HUES6 (cell line): ENCODE results near the gene NOP16.

Source experiments
- H3K27ac ChIP-seq: 2 replicates; pipeline ENCODE4 v1.7.0; 2013; ENCODE audit warnings: low read depth, mild to moderate bottlenecking, low read length, inconsistent platforms
- H3K27me3 ChIP-seq: 2 replicates; pipeline ENCODE4 v1.6.1; 2013; ENCODE audit warnings: low read length; ENCODE audit not compliant: control insufficient read depth, insufficient read depth
- H3K36me3 ChIP-seq: 2 replicates; pipeline ENCODE4 v1.6.1; 2013; ENCODE audit warnings: low read length; ENCODE audit not compliant: control insufficient read depth, insufficient read depth
- H3K4me1 ChIP-seq: 2 replicates; pipeline ENCODE4 v1.6.1; 2013; ENCODE audit warnings: low read length; ENCODE audit not compliant: control insufficient read depth, insufficient read depth
- H3K4me3 ChIP-seq: 2 replicates; pipeline ENCODE4 v1.5.1; 2013; ENCODE audit warnings: low read depth, low read length
- H3K9ac ChIP-seq: one replicate; pipeline ENCODE4 v1.6.1; 2013; ENCODE audit warnings: mild to moderate bottlenecking, low read length
- H3K9me3 ChIP-seq: 2 replicates; pipeline ENCODE4 v1.6.1; 2013; ENCODE audit warnings: low read depth, low read length; ENCODE audit not compliant: control insufficient read depth, insufficient read depth

NOP16 gene, protein sequence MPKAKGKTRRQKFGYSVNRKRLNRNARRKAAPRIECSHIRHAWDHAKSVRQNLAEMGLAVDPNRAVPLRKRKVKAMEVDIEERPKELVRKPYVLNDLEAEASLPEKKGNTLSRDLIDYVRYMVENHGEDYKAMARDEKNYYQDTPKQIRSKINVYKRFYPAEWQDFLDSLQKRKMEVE

DNA sequence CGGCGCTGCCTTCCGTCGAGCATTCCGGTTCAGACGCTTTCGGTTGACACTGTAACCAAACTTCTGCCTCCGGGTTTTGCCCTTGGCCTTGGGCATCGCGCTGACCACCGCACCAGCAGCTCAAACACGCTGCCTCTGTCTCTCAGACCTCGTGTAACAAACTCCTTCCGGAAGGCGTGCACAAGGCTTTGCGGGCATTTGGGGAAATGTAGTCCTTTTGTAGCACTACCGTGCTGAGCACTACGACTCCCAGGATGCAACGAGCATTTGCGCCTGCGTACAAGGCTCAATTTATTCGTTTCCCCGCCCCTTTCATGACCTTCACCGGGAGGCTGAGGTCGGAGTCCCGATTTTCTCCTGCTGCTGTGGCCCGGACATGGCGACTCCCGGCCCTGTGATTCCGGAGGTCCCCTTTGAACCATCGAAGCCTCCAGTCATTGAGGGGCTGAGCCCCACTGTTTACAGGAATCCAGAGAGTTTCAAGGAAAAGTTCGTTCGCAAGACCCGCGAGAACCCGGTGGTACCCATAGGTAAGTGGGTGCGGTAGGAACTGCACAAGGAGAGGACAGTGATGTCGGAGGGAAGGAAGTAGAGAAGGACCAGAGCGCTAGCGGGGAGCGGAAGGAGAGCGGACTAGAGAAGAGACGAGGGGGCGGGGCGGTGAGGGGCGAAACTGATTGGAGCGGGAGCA is at the start of gene NOP16, which contains the start of gene HIGD2A:
Gene NOP16, minus strand, starts transcription at position 155 of the 691 bp plus-strand sequence. Its CDS starts 59 bp downstream, at position 96.
Gene HIGD2A, plus strand, starts transcription at position 308 of the 691 bp plus-strand sequence. Its CDS starts 69 bp downstream, at position 377.
- peak within 1 kb of the TSS; percentile 87 for H3K4me3 ChIP-seq
- peaks cover 38% of the 10 kb centered on the region for H3K36me3 ChIP-seq
- H3K27me3 ChIP-seq = no peaks in the 10 kb centered on the region
- peaks cover 5% of the 10 kb centered on the region; the same call in 1 of the 2 replicates for H3K4me1 ChIP-seq
- H3K9ac ChIP-seq = peak within 1 kb of the TSS; percentile 97
- no peaks in the 10 kb centered on the region for H3K9me3 ChIP-seq
- H3K27ac ChIP-seq = peak within 1 kb of the TSS; percentile 97

DNA sequence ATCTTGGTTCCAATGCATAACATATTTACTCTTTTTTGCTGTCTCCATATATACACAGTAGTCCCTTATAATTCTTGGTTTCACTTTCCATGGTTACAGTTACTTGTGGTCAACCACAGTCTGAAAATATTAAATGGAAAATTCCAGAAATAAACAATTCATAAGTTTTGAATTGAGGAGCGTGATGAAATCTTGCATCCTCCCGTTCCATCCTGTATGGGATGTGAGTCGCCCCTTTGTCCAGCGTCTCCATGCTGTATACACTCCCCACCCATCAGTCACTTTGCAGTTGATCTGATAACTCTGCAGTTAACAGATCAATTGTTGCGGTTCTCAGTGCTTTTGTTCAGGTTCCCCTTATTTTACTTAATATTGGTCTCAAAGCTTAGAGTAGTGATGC is 48.3 kb upstream of the NOP16 start:
- no peaks in the 10 kb centered on the region for H3K36me3 ChIP-seq
- no peak overlapping the region for H3K9ac ChIP-seq
- peaks cover 8% of the 10 kb centered on the region; the same call in 1 of the 2 replicates for H3K9me3 ChIP-seq
- H3K4me3 ChIP-seq = no peak overlapping the region
- no peak overlapping the region for H3K27ac ChIP-seq
- no peaks in the 10 kb centered on the region for H3K27me3 ChIP-seq
- peaks cover 8% of the 10 kb centered on the region; the same call in 1 of the 2 replicates for H3K4me1 ChIP-seq

DNA sequence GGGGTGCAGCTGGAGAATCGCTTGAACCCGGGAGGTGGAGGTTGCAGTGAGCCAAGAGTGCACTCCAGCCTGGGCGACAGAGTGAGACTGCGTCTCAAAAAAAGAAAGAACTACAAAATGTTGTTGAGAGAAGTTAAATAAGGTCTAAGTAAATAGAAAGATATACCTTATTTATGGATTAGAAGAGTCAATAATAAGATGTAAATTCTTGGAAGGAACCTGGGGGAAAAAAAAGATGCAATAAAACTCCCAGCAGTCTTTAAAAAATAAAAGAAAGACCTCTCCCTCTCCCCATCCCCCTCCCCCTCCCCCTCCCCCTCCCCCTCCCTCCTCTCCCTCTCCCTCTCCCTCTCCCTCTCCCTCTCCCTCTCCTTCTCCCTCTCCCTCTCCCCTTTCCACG is 44.3 kb upstream of the NOP16 start:
- Histone ChIP-seq H3K9ac (no peak overlapping the region), H3K27ac (no peak overlapping the region), H3K4me1 (no peaks in the 10 kb centered on the region), H3K36me3 (no peaks in the 10 kb centered on the region), H3K4me3 (no peak overlapping the region), H3K27me3 (no peaks in the 10 kb centered on the region), H3K9me3 (peaks cover 8% of the 10 kb centered on the region; the same call in 1 of the 2 replicates)

DNA sequence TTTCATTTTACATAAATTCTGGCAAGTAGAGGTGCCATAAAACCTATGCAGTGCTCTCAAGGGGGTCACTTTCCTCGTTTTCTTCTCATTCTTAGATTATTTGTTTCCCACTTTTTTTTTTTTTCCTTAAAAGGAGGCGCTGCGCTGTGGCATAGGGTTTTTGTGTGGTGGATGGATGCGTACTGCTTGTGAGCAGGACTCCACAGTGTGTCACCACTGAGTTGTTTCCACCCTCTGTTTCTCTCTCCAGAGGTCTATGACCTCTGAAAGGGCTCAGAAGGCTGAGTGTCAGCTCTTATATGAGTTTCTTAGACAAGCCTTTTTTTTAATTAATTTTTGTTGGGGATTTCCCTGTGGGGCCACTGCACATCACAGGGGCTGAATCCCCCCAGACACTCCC is 41.6 kb upstream of the NOP16 start:
- H3K9me3 ChIP-seq = peaks cover 11% of the 10 kb centered on the region
- no peak overlapping the region for H3K4me3 ChIP-seq
- no peak overlapping the region for H3K27ac ChIP-seq
- no peaks in the 10 kb centered on the region for H3K4me1 ChIP-seq
- no peaks in the 10 kb centered on the region for H3K27me3 ChIP-seq
- H3K36me3 ChIP-seq = no peaks in the 10 kb centered on the region
- H3K9ac ChIP-seq = no peak overlapping the region

DNA sequence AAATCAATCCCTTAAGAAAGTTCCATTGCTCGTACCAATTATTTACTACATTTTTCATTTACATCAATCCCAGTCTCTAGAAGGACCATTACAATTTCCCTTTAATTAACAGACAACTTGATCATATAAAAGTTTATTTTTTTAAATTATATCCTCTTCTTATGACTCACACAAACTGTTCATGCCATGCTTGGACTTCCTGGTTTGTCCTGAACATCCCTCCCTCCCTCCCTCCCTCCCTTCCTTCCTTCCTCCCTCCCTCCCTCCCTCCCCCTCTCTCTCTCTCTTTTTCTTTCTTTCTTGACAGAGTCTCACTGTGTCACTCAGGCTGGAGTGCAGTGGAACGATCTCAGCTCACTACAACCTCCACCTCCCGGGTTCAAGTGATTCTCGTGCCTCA is 39.6 kb upstream of the NOP16 start:
- no peak overlapping the region for H3K4me3 ChIP-seq
- no peak overlapping the region for H3K27ac ChIP-seq
- no peak overlapping the region for H3K9ac ChIP-seq
- H3K9me3 ChIP-seq = peaks cover 17% of the 10 kb centered on the region; the same call in 1 of the 2 replicates
- H3K36me3 ChIP-seq = no peaks in the 10 kb centered on the region
- no peaks in the 10 kb centered on the region for H3K4me1 ChIP-seq
- H3K27me3 ChIP-seq = no peaks in the 10 kb centered on the region

DNA sequence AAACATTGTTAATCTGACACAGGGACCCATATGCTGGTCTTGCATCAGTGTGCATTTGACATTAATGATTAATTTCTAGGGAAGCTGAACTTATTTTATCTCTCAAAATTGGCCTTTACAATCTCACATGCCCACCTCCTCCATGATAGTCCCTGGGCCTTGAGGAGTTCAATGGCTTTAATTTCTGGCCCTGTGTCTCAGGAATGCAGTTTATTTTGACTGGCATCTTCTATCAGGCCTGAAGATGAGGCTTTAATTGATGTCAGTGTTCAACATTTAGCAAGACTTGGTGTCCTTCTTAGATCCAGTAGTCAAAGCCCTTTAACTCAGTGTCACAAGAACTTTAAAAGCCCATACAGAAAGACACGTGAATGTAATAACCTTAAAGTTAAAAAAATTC is 38.5 kb upstream of the NOP16 start:
- Histone ChIP-seq H3K9me3 (peaks cover 25% of the 10 kb centered on the region), H3K36me3 (no peaks in the 10 kb centered on the region)

DNA sequence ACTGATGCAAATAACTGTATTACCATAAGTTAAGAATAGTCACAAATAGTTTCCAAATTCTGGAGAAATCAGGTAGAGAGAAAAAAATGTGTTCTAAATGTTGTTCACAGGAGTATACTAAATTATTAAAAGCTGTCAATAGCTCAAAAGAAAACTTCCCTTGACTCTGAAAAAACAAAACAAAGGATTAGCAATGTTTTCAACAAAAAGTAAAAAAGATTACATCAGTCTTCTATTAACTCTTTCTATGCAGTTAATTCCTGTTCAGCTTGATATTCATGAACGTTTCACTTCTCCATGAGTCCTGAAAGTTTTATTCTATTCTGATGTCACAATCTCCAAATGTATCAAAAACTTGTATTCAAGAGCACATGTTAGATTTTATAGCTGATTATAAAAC is 37.4 kb upstream of the NOP16 start:
- no peak overlapping the region for H3K4me3 ChIP-seq
- H3K27ac ChIP-seq = no peak overlapping the region
- no peaks in the 10 kb centered on the region for H3K27me3 ChIP-seq
- H3K4me1 ChIP-seq = no peaks in the 10 kb centered on the region
- no peak overlapping the region for H3K9ac ChIP-seq
- peaks cover 33% of the 10 kb centered on the region for H3K9me3 ChIP-seq
- no peaks in the 10 kb centered on the region for H3K36me3 ChIP-seq

More for the DNA sequence above, 38.5 kb upstream of the NOP16 start:
- H3K4me1 ChIP-seq = no peaks in the 10 kb centered on the region
- H3K4me3 ChIP-seq = no peak overlapping the region
- H3K27me3 ChIP-seq = no peaks in the 10 kb centered on the region
- H3K9ac ChIP-seq = no peak overlapping the region
- H3K27ac ChIP-seq = no peak overlapping the region

DNA sequence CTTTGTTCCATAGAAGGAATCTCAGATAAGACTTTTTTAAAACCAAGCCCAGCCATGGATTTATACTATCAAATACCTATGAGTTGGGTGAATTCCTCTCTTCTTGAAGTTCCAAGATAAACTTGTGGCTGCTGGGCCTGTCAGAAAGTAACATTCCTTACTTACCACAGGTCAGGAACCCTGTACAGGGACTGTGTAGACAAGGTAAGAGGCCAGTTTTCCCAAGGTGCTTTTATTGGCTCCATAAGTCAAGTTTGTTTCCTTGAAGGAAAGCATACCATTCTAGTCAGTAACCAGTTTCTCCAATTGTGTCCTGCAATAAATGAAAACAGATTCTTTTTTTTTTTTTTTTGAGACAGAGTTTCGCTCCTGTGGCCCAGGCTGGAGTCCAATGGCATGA is 36.7 kb upstream of the NOP16 start:
- Histone ChIP-seq H3K27ac (no peak overlapping the region), H3K4me3 (no peak overlapping the region), H3K36me3 (no peaks in the 10 kb centered on the region), H3K9ac (no peak overlapping the region), H3K9me3 (peaks cover 40% of the 10 kb centered on the region), H3K27me3 (no peaks in the 10 kb centered on the region), H3K4me1 (no peaks in the 10 kb centered on the region)

DNA sequence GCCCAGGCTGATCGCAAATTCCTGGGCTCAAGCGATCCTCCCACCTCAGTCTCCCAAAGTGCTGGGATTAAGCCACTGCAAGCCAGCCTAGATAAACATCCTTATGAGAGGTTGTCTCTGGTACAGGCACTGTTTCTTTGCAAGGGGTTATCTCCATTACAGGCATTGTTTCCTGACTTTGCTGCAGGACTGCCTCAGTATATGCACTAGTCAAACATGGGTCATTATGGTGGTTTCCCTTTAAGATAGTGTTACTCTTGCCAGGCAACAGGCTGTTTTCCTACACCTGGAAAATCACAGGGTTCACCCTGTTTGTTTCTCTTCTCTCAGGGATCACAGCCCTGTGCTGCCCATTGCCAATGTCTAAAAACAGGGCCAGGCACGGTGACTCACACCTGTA is 35.8 kb upstream of the NOP16 start:
- peaks cover 45% of the 10 kb centered on the region for H3K9me3 ChIP-seq
- H3K27me3 ChIP-seq = no peaks in the 10 kb centered on the region
- no peak overlapping the region for H3K4me3 ChIP-seq
- H3K36me3 ChIP-seq = no peaks in the 10 kb centered on the region
- H3K9ac ChIP-seq = no peak overlapping the region
- no peaks in the 10 kb centered on the region for H3K4me1 ChIP-seq
- no peak overlapping the region for H3K27ac ChIP-seq

DNA sequence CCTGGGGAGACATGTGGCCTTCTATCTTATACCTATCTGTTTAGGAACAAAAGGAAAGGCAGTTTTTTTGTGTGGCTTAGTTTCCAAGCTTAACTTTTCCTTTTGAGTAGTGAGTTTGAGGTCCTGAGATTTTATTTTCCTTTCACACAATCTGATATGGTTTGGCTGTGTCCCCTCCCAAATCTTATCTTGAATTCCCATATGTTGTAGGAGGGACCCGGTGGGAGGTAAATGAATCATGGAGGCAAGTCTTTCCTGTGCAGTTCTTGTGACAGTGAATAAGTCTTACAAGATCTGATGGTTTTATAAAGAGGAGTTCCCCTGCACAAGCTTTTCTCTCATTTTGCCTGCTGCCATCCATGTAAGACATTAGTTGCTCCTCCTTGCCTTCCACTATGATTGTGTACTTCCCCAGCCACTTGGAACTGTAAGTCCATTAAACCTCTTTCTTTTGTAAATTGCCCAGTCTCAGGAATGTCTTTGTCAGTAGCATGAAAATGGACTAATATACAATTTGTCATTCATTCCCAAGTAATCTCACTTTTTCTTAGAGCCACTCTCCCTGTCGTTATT is 32.7 kb upstream of the NOP16 start:
- Histone ChIP-seq H3K27ac (no peak overlapping the region), H3K27me3 (peaks cover 6% of the 10 kb centered on the region; the same call in 1 of the 2 replicates), H3K9me3 (peaks cover 44% of the 10 kb centered on the region), H3K36me3 (no peaks in the 10 kb centered on the region), H3K4me1 (no peaks in the 10 kb centered on the region), H3K9ac (no peak overlapping the region), H3K4me3 (no peak overlapping the region)

DNA sequence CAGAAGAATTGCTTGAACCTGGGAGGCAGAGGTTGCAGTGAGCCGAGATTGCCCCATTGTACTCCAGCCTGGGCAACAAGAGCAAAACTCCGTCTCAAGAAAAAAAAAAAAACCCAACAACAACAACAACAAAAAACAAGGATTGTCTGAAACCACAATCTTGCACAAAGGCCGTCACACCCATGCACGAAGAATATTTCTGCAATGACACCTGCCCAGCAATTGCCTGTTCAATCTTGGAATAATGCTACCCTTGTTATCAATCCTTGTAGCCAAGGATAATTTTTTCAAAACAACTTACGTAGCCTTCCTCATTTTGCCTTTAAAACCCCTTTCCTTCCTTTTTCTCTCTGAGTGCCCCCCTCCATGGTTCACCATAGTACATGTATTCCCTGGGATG is 31.7 kb upstream of the NOP16 start:
- Histone ChIP-seq H3K9ac (no peak overlapping the region), H3K36me3 (no peaks in the 10 kb centered on the region), H3K4me3 (no peak overlapping the region), H3K27ac (no peak overlapping the region), H3K4me1 (no peaks in the 10 kb centered on the region), H3K27me3 (peaks cover 6% of the 10 kb centered on the region; the same call in 1 of the 2 replicates), H3K9me3 (peaks cover 35% of the 10 kb centered on the region)
